ENCODE data around the gene LRRC3.

GRCh38 chr21:44510508-44511218 lies 55.4 kb downstream of the LRRC3 start:
- no peak for TF ChIP-seq REST (IDR thresholded peaks at IDR 0.05; ENCODE audit: low read depth)
- no peak for TF ChIP-seq EP300 (IDR thresholded peaks at IDR 0.05; ENCODE audit: borderline replicate concordance)
- TF ChIP-seq YY1 (IDR thresholded peaks at IDR 0.05; ENCODE audit: low read depth), result peak; percentile 17; the same call in 1 of the 2 replicates
- TF ChIP-seq CREB1 (IDR thresholded peaks at IDR 0.05; ENCODE audit: low read depth), result no peak
- no peak for TF ChIP-seq CEBPB (IDR thresholded peaks at IDR 0.05)
- TF ChIP-seq ZBTB7A (IDR thresholded peaks at IDR 0.05; ENCODE audit: low read depth), result 0 out of 2 replicates have a peak, but pooled peaks have one; percentile 42
